PC-9 (cell line): ENCODE results near the gene PIK3R2.

Source experiments
- EZH2 ChIP-seq: fragments of 200-600 bp; sonication (generic); IDR thresholded peaks from 2 replicates; pipeline ENCODE4 v1.8.0; 2017; ENCODE audit warnings: antibody characterized with exemption, low read depth
- TF ChIP-seq, protein P1 (sequence below): fragments of 200-600 bp; sonication (generic); conservative IDR thresholded peaks from 2 replicates; pipeline ENCODE4 v1.6.1; 2017; ENCODE audit warnings: mixed run types, antibody characterized with exemption, mild to moderate bottlenecking, moderate library complexity

DNA sequence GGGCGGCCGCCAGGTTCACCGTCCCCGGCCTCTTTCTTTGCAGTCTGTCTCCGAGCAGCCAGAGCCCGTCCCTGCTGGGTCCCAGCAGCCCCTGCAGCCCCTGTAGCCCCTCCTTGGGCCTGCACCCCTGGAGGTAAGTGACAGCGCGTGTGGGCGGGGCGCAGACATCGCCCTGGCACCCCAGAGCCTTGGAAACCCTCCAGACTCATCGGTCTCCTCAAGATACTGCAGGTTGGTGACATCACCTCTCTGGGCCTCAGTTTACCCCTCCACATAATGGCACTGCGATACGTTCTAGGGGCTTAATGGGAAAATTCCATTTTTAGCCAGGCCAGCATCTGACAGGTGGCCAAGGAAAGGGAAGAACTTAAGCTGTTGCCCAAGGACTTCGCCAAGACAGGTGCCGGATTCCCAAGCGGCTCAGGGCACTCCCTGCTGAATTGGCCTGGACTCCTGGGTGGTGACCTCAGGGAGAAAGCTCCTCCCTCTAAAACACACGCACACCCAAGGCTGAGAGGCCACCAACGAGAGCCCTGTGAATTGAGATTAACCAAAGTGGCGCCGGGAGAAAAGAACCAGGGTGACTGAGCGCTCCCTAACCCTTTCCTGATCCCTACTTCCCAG is 42.2 kb upstream of the PIK3R2 start:
- TF ChIP-seq, protein P1, sequence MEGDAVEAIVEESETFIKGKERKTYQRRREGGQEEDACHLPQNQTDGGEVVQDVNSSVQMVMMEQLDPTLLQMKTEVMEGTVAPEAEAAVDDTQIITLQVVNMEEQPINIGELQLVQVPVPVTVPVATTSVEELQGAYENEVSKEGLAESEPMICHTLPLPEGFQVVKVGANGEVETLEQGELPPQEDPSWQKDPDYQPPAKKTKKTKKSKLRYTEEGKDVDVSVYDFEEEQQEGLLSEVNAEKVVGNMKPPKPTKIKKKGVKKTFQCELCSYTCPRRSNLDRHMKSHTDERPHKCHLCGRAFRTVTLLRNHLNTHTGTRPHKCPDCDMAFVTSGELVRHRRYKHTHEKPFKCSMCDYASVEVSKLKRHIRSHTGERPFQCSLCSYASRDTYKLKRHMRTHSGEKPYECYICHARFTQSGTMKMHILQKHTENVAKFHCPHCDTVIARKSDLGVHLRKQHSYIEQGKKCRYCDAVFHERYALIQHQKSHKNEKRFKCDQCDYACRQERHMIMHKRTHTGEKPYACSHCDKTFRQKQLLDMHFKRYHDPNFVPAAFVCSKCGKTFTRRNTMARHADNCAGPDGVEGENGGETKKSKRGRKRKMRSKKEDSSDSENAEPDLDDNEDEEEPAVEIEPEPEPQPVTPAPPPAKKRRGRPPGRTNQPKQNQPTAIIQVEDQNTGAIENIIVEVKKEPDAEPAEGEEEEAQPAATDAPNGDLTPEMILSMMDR, result no peak
- no peak for TF ChIP-seq EZH2
